ENCODE results near the gene GTF2A1L. TPM values are rescaled to one million over a fixed set of nuclear protein-coding genes. Genes with fewer than 3 reads are reported as not detected.

The GTF2A1L gene
- polyA plus RNA-seq, 2 donors: 0.24 to 1.6 TPM

- no peak overlapping the region for H3K27ac ChIP-seq (ENCODE audit: low read depth in 2 of 2, low read length in 1 of 2)
- H3K36me3 ChIP-seq (ENCODE audit: control insufficient read depth in 2 of 2, insufficient read depth in 2 of 2, low read length in 1 of 2): no peaks in the 10 kb centered on the region
- H3K27me3 ChIP-seq (ENCODE audit: control insufficient read depth in 1 of 2, insufficient read depth in 2 of 2, low read length in 2 of 2): peaks cover 0 to 3% of the 10 kb centered on the region in 2 donors
- no peaks in the 10 kb centered on the region for H3K4me1 ChIP-seq (ENCODE audit: control insufficient read depth in 2 of 2, insufficient read depth in 2 of 2, low read length in 1 of 2)
- no peak overlapping the region for H3K4me3 ChIP-seq (ENCODE audit: low read depth in 1 of 2, low read length in 2 of 2)
- WGBS, 2 donors: 57 to 64% methylated on average over 5 of the region's 5 CpGs
- H3K9me3 ChIP-seq (ENCODE audit: control insufficient read depth in 2 of 2, insufficient read depth in 1 of 2, low read depth in 1 of 2, low read length in 1 of 2): peaks cover 0 to 4% of the 10 kb centered on the region in 2 donors
Measured at GRCh38 chr2:48633143-48633542, 15.5 kb downstream of the GTF2A1L start.

GRCh38 chr2:48635786-48636185 is 18.1 kb downstream of the GTF2A1L start:
- 73 to 77% methylated on average over 2 of the region's 2 CpGs for WGBS, 2 donors
- no peaks in the 10 kb centered on the region for H3K4me1 ChIP-seq (ENCODE audit: control insufficient read depth in 2 of 2, insufficient read depth in 2 of 2, low read length in 1 of 2)
- no peak overlapping the region for H3K4me3 ChIP-seq (ENCODE audit: low read depth in 1 of 2, low read length in 2 of 2)
- peaks cover 0 to 4% of the 10 kb centered on the region in 2 donors for H3K9me3 ChIP-seq (ENCODE audit: control insufficient read depth in 2 of 2, insufficient read depth in 1 of 2, low read depth in 1 of 2, low read length in 1 of 2)
- H3K27ac ChIP-seq (ENCODE audit: low read depth in 2 of 2, low read length in 1 of 2): no peak overlapping the region
- peaks cover 0 to 3% of the 10 kb centered on the region in 2 donors for H3K27me3 ChIP-seq (ENCODE audit: control insufficient read depth in 1 of 2, insufficient read depth in 2 of 2, low read length in 2 of 2)
- no peaks in the 10 kb centered on the region for H3K36me3 ChIP-seq (ENCODE audit: control insufficient read depth in 2 of 2, insufficient read depth in 2 of 2, low read length in 1 of 2)

- Histone ChIP-seq H3K27ac (ENCODE audit: low read depth in 2 of 2, low read length in 1 of 2) (no peak overlapping the region), H3K36me3 (ENCODE audit: control insufficient read depth in 2 of 2, insufficient read depth in 2 of 2, low read length in 1 of 2) (no peaks in the 10 kb centered on the region)
Measured at GRCh38 chr2:48638261-48638660, 20.6 kb downstream of the GTF2A1L start.

GRCh38 chr2:48651158-48651790 is 33.6 kb downstream of the GTF2A1L start:
- Histone ChIP-seq H3K36me3 (ENCODE audit: control insufficient read depth in 2 of 2, insufficient read depth in 2 of 2, low read length in 1 of 2) (no peaks in the 10 kb centered on the region), H3K27me3 (ENCODE audit: control insufficient read depth in 1 of 2, insufficient read depth in 2 of 2, low read length in 2 of 2) (no peaks in the 10 kb centered on the region), H3K27ac (ENCODE audit: low read depth in 2 of 2, low read length in 1 of 2) (no peak overlapping the region), H3K4me3 (ENCODE audit: low read depth in 1 of 2, low read length in 2 of 2) (no peak overlapping the region), H3K9me3 (ENCODE audit: control insufficient read depth in 2 of 2, insufficient read depth in 1 of 2, low read depth in 1 of 2, low read length in 1 of 2) (no peaks in the 10 kb centered on the region), H3K4me1 (ENCODE audit: control insufficient read depth in 2 of 2, insufficient read depth in 2 of 2, low read length in 1 of 2) (no peaks in the 10 kb centered on the region)
- 32 to 36% methylated on average over 4 of the region's 4 CpGs for WGBS, 2 donors

More at GRCh38 chr2:48638261-48638660, 20.6 kb downstream of the GTF2A1L start:
- 31 to 45% methylated on average over 1 of the region's 1 CpG for WGBS, 2 donors
- Histone ChIP-seq H3K4me3 (ENCODE audit: low read depth in 1 of 2, low read length in 2 of 2) (no peak overlapping the region), H3K27me3 (ENCODE audit: control insufficient read depth in 1 of 2, insufficient read depth in 2 of 2, low read length in 2 of 2) (no peaks in the 10 kb centered on the region), H3K9me3 (ENCODE audit: control insufficient read depth in 2 of 2, insufficient read depth in 1 of 2, low read depth in 1 of 2, low read length in 1 of 2) (peaks cover 0 to 4% of the 10 kb centered on the region in 2 donors), H3K4me1 (ENCODE audit: control insufficient read depth in 2 of 2, insufficient read depth in 2 of 2, low read length in 1 of 2) (no peaks in the 10 kb centered on the region)

GRCh38 chr2:48668992-48669391 is 51.3 kb downstream of the GTF2A1L start:
- no peaks in the 10 kb centered on the region for H3K4me1 ChIP-seq (ENCODE audit: control insufficient read depth in 2 of 2, insufficient read depth in 2 of 2, low read length in 1 of 2)
- H3K36me3 ChIP-seq (ENCODE audit: control insufficient read depth in 2 of 2, insufficient read depth in 2 of 2, low read length in 1 of 2): no peaks in the 10 kb centered on the region
- WGBS, 2 donors: 56 to 62% methylated on average over 1 of the region's 1 CpG
- H3K27ac ChIP-seq (ENCODE audit: low read depth in 2 of 2, low read length in 1 of 2): no peak overlapping the region
- H3K9me3 ChIP-seq (ENCODE audit: control insufficient read depth in 2 of 2, insufficient read depth in 1 of 2, low read depth in 1 of 2, low read length in 1 of 2): no peaks in the 10 kb centered on the region
- H3K27me3 ChIP-seq (ENCODE audit: control insufficient read depth in 1 of 2, insufficient read depth in 2 of 2, low read length in 2 of 2): no peaks in the 10 kb centered on the region
- no peak overlapping the region for H3K4me3 ChIP-seq (ENCODE audit: low read depth in 1 of 2, low read length in 2 of 2)

GRCh38 chr2:48673581-48673980 is 55.9 kb downstream of the GTF2A1L start:
- Histone ChIP-seq H3K9me3 (ENCODE audit: control insufficient read depth in 2 of 2, insufficient read depth in 1 of 2, low read depth in 1 of 2, low read length in 1 of 2) (no peaks in the 10 kb centered on the region), H3K4me3 (ENCODE audit: low read depth in 1 of 2, low read length in 2 of 2) (no peak overlapping the region), H3K36me3 (ENCODE audit: control insufficient read depth in 2 of 2, insufficient read depth in 2 of 2, low read length in 1 of 2) (no peaks in the 10 kb centered on the region), H3K4me1 (ENCODE audit: control insufficient read depth in 2 of 2, insufficient read depth in 2 of 2, low read length in 1 of 2) (no peaks in the 10 kb centered on the region), H3K27ac (ENCODE audit: low read depth in 2 of 2, low read length in 1 of 2) (no peak overlapping the region), H3K27me3 (ENCODE audit: control insufficient read depth in 1 of 2, insufficient read depth in 2 of 2, low read length in 2 of 2) (no peaks in the 10 kb centered on the region)
- WGBS, 2 donors: 81 to 88% methylated on average over 4 of the region's 4 CpGs

GRCh38 chr2:48674933-48675332 is 57.3 kb downstream of the GTF2A1L start:
- WGBS, 2 donors: 83 to 86% methylated on average over 2 of the region's 2 CpGs
- Histone ChIP-seq H3K4me3 (ENCODE audit: low read depth in 1 of 2, low read length in 2 of 2) (no peak overlapping the region), H3K36me3 (ENCODE audit: control insufficient read depth in 2 of 2, insufficient read depth in 2 of 2, low read length in 1 of 2) (no peaks in the 10 kb centered on the region), H3K27me3 (ENCODE audit: control insufficient read depth in 1 of 2, insufficient read depth in 2 of 2, low read length in 2 of 2) (no peaks in the 10 kb centered on the region), H3K4me1 (ENCODE audit: control insufficient read depth in 2 of 2, insufficient read depth in 2 of 2, low read length in 1 of 2) (no peaks in the 10 kb centered on the region), H3K27ac (ENCODE audit: low read depth in 2 of 2, low read length in 1 of 2) (no peak overlapping the region), H3K9me3 (ENCODE audit: control insufficient read depth in 2 of 2, insufficient read depth in 1 of 2, low read depth in 1 of 2, low read length in 1 of 2) (no peaks in the 10 kb centered on the region)

DNA sequence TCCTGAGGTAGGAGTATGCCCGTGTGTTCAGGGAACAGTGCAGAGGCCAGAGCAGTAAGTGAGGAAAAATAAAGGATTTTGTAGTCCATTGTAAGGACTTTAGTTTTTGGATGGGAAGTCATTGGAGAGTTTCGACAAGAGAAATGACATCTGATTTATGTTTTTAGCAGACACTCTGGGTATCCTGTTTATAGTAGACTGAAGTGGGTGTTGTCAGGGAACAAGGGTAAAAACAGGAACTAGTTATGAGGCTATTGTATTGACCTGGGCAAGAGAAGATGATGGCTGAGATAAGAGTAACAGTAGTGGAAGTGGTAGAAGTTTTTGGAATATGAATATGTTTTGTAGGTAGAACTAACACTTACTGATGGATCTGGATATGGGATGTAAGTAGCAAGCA is 59.8 kb downstream of the GTF2A1L start:
- WGBS, 2 donors: 50 to 52% methylated on average over 2 of the region's 2 CpGs
- Histone ChIP-seq H3K4me1 (ENCODE audit: control insufficient read depth in 2 of 2, insufficient read depth in 2 of 2, low read length in 1 of 2) (no peaks in the 10 kb centered on the region), H3K36me3 (ENCODE audit: control insufficient read depth in 2 of 2, insufficient read depth in 2 of 2, low read length in 1 of 2) (no peaks in the 10 kb centered on the region), H3K9me3 (ENCODE audit: control insufficient read depth in 2 of 2, insufficient read depth in 1 of 2, low read depth in 1 of 2, low read length in 1 of 2) (no peaks in the 10 kb centered on the region), H3K27me3 (ENCODE audit: control insufficient read depth in 1 of 2, insufficient read depth in 2 of 2, low read length in 2 of 2) (no peaks in the 10 kb centered on the region), H3K4me3 (ENCODE audit: low read depth in 1 of 2, low read length in 2 of 2) (no peak overlapping the region), H3K27ac (ENCODE audit: low read depth in 2 of 2, low read length in 1 of 2) (no peak overlapping the region)

GRCh38 chr2:48685126-48685525 is 67.5 kb downstream of the GTF2A1L start:
- Histone ChIP-seq H3K9me3 (ENCODE audit: control insufficient read depth in 2 of 2, insufficient read depth in 1 of 2, low read depth in 1 of 2, low read length in 1 of 2) (no peaks in the 10 kb centered on the region), H3K27me3 (ENCODE audit: control insufficient read depth in 1 of 2, insufficient read depth in 2 of 2, low read length in 2 of 2) (no peaks in the 10 kb centered on the region), H3K36me3 (ENCODE audit: control insufficient read depth in 2 of 2, insufficient read depth in 2 of 2, low read length in 1 of 2) (no peaks in the 10 kb centered on the region), H3K4me3 (ENCODE audit: low read depth in 1 of 2, low read length in 2 of 2) (no peak overlapping the region), H3K27ac (ENCODE audit: low read depth in 2 of 2, low read length in 1 of 2) (no peak overlapping the region), H3K4me1 (ENCODE audit: control insufficient read depth in 2 of 2, insufficient read depth in 2 of 2, low read length in 1 of 2) (no peaks in the 10 kb centered on the region)
- 94 to 98% methylated on average over 1 of the region's 1 CpG for WGBS, 2 donors

DNA sequence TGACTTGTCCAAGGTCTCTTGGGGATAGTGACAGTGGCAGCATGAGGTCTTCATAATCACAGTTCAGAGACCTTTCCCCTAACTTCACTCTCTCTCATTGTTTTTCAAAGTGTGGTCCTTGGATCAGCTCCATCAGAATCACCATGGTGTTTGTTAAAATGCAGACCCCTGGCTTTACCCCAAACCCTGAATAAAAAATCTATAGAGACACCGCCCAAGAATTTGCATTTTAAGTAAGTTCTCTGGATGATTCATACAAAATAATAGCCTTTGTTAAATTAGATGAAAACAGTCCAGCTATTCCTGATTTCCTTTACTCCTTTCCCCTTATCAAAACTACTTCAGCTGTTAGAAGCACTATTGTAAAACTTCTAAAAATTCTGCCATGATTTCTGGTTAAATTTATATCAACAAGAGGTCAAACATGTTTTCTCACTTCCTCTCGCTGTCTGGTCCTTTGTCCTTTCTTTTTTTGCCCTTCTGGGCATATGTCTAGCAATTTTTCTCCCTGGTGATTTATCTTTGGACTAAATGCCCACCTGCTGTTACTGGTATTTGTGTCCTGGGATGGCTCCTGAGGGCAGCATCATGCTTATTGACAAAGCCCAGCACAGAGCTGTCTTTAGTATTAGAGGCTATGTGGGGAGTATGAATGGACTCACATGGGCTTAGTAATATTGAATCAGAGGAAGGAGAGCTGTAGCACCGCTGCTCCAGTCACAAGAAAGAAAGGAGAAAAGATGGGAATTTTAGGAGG is 74.5 kb downstream of the GTF2A1L start:
- Histone ChIP-seq H3K4me3 (ENCODE audit: low read depth in 1 of 2, low read length in 2 of 2) (no peak overlapping the region), H3K27ac (ENCODE audit: low read depth in 2 of 2, low read length in 1 of 2) (no peak overlapping the region), H3K36me3 (ENCODE audit: control insufficient read depth in 2 of 2, insufficient read depth in 2 of 2, low read length in 1 of 2) (no peaks in the 10 kb centered on the region), H3K4me1 (ENCODE audit: control insufficient read depth in 2 of 2, insufficient read depth in 2 of 2, low read length in 1 of 2) (no peaks in the 10 kb centered on the region), H3K27me3 (ENCODE audit: control insufficient read depth in 1 of 2, insufficient read depth in 2 of 2, low read length in 2 of 2) (no peaks in the 10 kb centered on the region), H3K9me3 (ENCODE audit: control insufficient read depth in 2 of 2, insufficient read depth in 1 of 2, low read depth in 1 of 2, low read length in 1 of 2) (no peaks in the 10 kb centered on the region)
- 78 to 81% methylated on average over 3 of the region's 3 CpGs for WGBS, 2 donors
